Bone marrow (tissue), 2 donors: ENCODE data around the gene ZBTB16.

Experiments
- DNase-seq, 2 donors: peaks; one replicate each; lab custom pipeline; 2025; lab: John Stamatoyannopoulos, UW

Gene ZBTB16

DNA sequence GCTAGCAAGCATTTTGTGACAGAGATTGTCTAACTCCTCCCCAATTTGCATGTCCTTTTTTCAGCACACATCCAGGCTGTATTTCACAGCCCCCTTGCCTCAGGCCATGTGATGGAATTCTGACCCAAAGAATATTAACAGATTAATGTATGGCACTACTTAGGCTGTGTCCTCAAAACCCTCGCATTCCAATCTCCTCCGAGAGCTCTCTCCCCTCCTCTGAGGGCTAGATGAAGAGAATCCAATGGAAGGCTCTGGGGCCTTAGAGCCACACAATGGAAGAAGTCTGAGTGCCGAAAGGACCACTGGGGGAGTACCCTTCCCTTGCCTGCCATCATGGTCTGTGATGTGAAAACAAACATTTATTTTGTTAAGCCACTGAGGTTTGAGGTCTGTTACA is 223.0 kb downstream of the ZBTB16 start:
- no peak for DNase-seq

DNA sequence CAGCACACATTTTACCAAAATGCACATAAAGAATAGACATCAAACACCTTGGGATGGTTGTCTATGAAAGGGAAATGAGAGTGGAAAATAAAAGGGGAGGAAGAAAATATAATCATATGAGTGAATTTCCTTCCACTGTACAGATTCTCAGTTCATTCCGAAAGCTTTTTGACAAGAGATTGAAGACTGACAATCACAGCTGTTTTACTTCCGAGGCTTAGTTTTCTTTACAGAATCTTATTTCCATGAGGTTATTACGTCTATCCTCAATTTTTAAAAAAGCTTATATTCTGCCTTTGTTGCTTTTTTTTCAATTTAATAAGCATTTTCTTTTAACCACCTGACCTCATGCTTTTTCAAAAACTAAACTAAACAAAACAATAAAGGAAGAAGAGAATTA is 223.9 kb downstream of the ZBTB16 start:
- no peak for DNase-seq

GRCh38 chr11:114284021-114284420 is 224.5 kb downstream of the ZBTB16 start:
- no peak for DNase-seq

- no peak for DNase-seq
These were observed 225.4 kb downstream of the ZBTB16 start for GRCh38 chr11:114284914-114285313.

DNA sequence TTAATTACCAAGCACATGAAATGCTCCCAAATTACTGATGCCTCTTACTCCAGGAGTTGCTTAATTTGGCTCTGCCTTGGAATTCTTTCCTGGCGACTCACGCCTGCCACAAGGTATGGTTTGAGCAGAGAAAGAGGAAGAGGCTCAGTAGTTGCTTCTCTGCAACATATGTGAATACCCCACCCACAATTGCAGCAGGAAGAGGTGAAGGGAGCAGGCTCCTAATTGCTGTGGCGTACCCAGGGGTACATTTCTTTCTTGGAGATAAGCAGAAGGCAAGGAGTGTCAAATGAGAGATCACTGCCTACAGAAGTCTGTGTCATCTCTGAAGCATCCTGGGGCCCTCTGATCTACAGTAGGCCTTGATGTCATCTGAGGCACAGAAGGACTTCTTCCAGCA is 226.1 kb downstream of the ZBTB16 start:
- DNase-seq, result no peak

- DNase-seq, result no peak
These were observed 226.7 kb downstream of the ZBTB16 start for GRCh38 chr11:114286229-114286628.

DNA sequence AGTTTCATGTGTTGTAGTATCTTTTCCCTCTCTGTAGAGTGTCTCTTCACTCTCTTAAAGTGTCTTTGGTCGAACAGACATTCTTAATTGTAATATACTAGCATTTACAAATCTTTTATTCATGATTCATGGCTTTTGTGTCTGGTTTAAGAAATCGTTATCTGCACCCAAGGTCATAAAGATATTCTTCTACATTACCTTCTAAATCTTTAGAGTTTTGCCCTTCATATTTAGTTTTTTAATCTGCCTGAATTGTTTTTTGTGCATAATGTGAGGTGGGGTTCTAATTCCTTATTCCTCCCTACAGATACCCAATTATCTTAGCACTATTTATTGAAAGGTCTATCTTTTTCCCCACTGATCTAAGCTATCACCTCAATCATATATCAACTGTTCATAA is 227.6 kb downstream of the ZBTB16 start:
- DNase-seq, result no peak

DNA sequence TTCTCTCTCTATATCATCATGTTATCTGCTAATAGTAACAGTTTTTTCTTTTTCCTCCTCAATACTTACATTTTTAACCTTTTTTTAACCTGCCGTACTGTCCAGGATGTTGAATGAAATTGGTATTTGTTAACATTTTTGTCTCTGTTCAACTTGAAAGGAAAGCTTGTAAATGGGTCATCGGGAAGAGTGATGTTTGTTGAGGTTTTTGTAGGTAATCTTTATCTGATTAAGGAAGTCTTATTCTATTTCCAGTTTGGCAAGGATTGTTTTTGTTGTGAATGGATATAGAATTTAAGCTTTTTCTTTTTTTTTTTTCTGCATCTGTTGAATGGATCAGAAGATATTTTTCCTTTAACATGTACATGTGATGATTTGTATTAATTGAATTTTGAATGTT is 228.6 kb downstream of the ZBTB16 start:
- DNase-seq, result no peak

GRCh38 chr11:114289779-114290178 is 230.3 kb downstream of the ZBTB16 start:
- no peak for DNase-seq

GRCh38 chr11:114290503-114291235 is 231.2 kb downstream of the ZBTB16 start:
- no peak for DNase-seq

GRCh38 chr11:114291381-114291780 is 231.9 kb downstream of the ZBTB16 start:
- DNase-seq, result no peak

- DNase-seq, result no peak
These were observed 232.6 kb downstream of the ZBTB16 start for GRCh38 chr11:114291842-114292680.

DNA sequence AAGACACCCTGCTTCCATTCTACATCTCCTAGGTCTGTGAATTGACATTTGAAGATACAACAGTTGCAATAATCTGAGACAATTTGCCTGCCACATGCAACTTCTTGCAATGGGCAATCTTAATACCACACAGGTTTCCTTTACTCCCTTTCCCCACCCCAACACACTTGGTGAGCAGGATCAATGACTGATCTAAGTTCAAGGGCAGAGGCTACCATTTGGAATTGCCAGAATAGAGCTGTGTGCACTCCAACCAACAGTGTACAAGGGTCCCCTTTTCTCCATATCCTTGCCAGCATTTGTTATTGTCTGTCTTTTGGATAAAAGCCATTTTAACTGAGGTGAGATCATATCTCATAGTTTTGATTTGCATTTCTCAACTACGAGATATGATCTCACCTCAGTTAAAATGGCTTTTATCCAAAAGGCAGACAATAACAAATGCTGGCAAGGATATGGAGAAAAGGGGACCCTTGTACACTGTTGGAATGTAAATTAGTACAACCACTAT is 233.7 kb downstream of the ZBTB16 start:
- no peak for DNase-seq

DNA sequence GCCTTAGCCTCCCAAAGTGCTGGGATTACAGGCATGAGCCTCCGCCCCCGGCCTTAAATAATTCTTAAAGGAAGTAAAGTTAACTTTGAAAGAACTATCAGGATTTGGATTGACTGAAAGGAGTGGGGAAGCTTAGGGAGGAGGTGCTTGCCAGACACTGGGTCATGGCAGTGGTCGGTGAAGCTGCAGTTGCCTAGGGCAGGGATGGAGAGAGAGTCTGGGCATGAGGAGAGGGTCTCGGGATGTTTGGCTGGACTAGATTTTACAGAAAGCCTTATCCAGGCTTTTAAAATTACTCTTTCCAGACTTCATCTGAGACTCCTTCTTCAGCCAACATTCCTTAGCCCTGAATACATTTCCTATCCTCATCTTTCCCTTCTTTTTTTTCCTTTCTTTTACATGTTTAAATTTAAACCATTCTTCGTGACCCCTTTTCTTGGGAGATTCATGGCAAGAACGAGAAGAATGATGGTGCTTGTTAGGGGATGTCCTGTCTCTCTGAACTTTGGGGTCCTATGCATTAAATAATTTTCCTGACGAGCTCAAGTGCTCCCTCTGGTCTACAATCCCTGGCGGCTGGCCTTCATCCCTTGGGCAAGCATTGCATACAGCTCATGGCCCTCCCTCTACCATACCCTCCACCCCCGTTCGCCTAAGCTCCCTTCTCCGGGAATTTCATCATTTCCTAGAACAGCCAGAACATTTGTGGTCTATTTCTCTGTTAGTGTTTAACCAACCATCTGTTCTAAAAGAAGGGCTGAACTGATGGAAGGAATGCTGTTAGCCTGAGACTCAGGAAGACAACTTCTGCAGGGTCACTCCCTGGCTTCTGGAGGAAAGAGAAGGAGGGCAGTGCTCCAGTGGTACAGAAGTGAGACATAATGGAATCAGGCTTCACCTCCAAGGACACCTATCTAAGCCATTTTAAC is 236.4 kb downstream of the ZBTB16 start, which contains the start of gene NNMT:
Gene NNMT (plus strand): TSS at position 724 of the 929 bp plus-strand sequence. CDS start 158 bp downstream, at position 882.
- no peak for DNase-seq

- no peak for DNase-seq
These were observed 237.3 kb downstream of the ZBTB16 start for GRCh38 chr11:114296605-114297372.

DNA sequence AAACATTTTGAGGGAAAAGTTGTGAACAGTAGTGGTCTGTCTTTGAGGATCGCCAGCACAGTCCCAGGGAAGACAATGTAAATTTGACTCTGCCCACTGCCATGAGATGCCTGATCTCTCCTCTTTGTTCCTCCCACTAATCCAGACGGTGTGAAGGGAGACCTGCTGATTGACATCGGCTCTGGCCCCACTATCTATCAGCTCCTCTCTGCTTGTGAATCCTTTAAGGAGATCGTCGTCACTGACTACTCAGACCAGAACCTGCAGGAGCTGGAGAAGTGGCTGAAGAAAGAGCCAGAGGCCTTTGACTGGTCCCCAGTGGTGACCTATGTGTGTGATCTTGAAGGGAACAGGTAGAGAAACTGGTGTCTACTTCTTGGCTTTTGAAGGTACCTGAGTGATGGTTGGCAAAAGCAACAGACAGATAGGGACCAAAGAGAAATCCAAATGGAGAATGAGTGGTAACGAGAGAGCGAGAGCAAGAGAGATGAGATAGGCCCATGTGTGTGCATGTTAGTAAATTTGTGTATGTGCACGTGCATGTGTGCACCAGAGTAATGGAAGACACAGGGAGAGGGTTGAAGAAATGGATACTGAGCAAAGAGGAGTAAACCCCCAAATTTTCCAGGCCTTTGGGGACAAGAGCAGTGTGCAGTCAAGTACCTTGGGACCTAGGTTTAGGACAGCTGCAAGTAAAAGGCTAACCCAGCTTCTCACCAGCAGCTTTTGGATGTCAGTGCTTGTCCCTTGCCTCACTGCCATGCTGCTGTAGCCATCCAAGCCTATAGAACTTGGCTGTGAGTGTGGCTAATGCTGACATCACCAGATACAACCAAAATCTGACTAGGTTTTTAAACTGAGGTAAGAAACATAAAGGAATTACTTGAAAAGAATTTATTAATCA is 238.5 kb downstream of the ZBTB16 start:
- no peak for DNase-seq

GRCh38 chr11:114298710-114299109 is 239.2 kb downstream of the ZBTB16 start:
- no peak for DNase-seq
